B cell (primary cell): ENCODE measurements around the gene TOP2B. TPM values are rescaled to one million over a fixed set of nuclear protein-coding genes. Genes with fewer than 3 reads are reported as not detected.

Experiments used
- ATAC-seq: fragments of 200-7000 bp; cut with Tn5 transposase; one replicate; pipeline ENCODE4 v1.10.0; 2021; ENCODE audit warnings: low read depth, mild to moderate bottlenecking, moderate number of reproducible peaks, moderate library complexity
- CTCF ChIA-PET: fragments of 350-600 bp; sonication (Branson Sonifier 250); formaldehyde crosslinking; loops from one replicate; lab custom pipeline; 2021; ENCODE audit warnings: antibody characterized with exemption, inconsistent platforms; lab: Charles Lee
- POLR2A ChIA-PET: fragments of 350-600 bp; sonication (Branson Sonifier 250); formaldehyde crosslinking; loops from one replicate; lab custom pipeline; 2021; ENCODE audit warnings: antibody characterized with exemption; lab: Charles Lee
- DNase-seq: peaks from one replicate; pipeline ENCODE4 v3.0.0; 2013
- H2AFZ ChIP-seq: 2 replicates; pipeline ENCODE4 v1.6.1; 2012; ENCODE audit warnings: mild to moderate bottlenecking, low read depth, low read length; ENCODE audit not compliant: insufficient read depth, poor library complexity, severe bottlenecking
- H3K27ac ChIP-seq, 2 donors: 1 replicate in 1 of 2; 2 replicates in 1 of 2; pipeline ENCODE4 v1.5.1; 2012 to 2013; ENCODE audit warnings: low read length in 2 of 2, mild to moderate bottlenecking in 2 of 2, moderate library complexity in 1 of 2
- H3K27me3 ChIP-seq, 4 experiments: fragments of 200-600 bp in 1 of 4; sonication (generic) in 1 of 4; replicated peaks in 1 of 4; 1 replicate in 2 of 4; 2 replicates in 2 of 4; pipeline versions ENCODE4 v1.6.1 to v1.7.0; 2013 to 2016; ENCODE audit warnings: low read length in 3 of 4, mild to moderate bottlenecking in 2 of 4, mixed read lengths in 1 of 4, moderate library complexity in 1 of 4; ENCODE audit not compliant: insufficient read depth in 4 of 4, control insufficient read depth in 3 of 4; ENCODE audit errors: control extremely low read depth in 1 of 4
- H3K36me3 ChIP-seq, 2 experiments: replicated peaks in 1 of 2; 1 replicate in 1 of 2; 2 replicates in 1 of 2; pipeline versions ENCODE4 v1.6.1 to v1.7.1; 2013; ENCODE audit warnings: low read length in 1 of 2; ENCODE audit not compliant: insufficient read depth in 2 of 2, control insufficient read depth in 1 of 2; ENCODE audit errors: control extremely low read depth in 1 of 2, extremely low read depth in 1 of 2
- H3K4me1 ChIP-seq, 2 donors: fragments of 200-600 bp in 1 of 2; sonication (generic) in 1 of 2; 1 replicate in 1 of 2; 2 replicates in 1 of 2; pipeline versions ENCODE4 v1.5.1 to v1.6.1; 2013 to 2017; ENCODE audit warnings: low read length in 2 of 2; ENCODE audit not compliant: control insufficient read depth in 2 of 2, insufficient read depth in 2 of 2
- H3K4me2 ChIP-seq: replicated peaks from 2 replicates; pipeline ENCODE3; 2012; ENCODE audit warnings: mild to moderate bottlenecking, low read depth, low read length; ENCODE audit not compliant: poor library complexity, severe bottlenecking
- H3K4me3 ChIP-seq, 5 experiments: fragments of 200-600 bp in 1 of 5; sonication (generic) in 1 of 5; 1 replicate in 3 of 5; 2 replicates in 2 of 5; pipeline versions ENCODE4 v1.5.1 to v1.7.0; 2011 to 2016; ENCODE audit warnings: low read length in 4 of 5, mild to moderate bottlenecking in 4 of 5, low read depth in 2 of 5, control low read depth in 1 of 5, moderate library complexity in 1 of 5; ENCODE audit not compliant: insufficient read depth in 1 of 5; ENCODE audit errors: control extremely low read depth in 1 of 5, extremely low read depth in 1 of 5
- H3K79me2 ChIP-seq: fragments of 200-600 bp; sonication (generic); one replicate; pipeline ENCODE4 v1.6.0; 2016; ENCODE audit warnings: low read length; ENCODE audit not compliant: control insufficient read depth, insufficient read depth
- H3K9ac ChIP-seq: fragments of 200-600 bp; sonication (generic); 2 replicates; pipeline ENCODE4 v1.6.1; 2017; ENCODE audit warnings: mild to moderate bottlenecking, low read length, moderate library complexity
- H3K9me3 ChIP-seq, 3 donors: one replicate each; pipeline versions ENCODE4 v1.6.1 to v1.7.1; 2013; ENCODE audit warnings: low read length in 2 of 3; ENCODE audit not compliant: control insufficient read depth in 2 of 3, insufficient read depth in 1 of 3; ENCODE audit errors: control extremely low read depth in 1 of 3
- H4K20me1 ChIP-seq: 2 replicates; pipeline ENCODE4 v1.6.0; 2012; ENCODE audit warnings: mild to moderate bottlenecking, low read length; ENCODE audit not compliant: insufficient read depth, control insufficient read depth, poor library complexity, severe bottlenecking
- H3K27ac Mint-ChIP-seq: one replicate; pipeline ENCODE4 v1.8.0; 2021; ENCODE audit warnings: mixed read lengths
- H3K27me3 Mint-ChIP-seq: one replicate; pipeline ENCODE4 v1.8.0; 2021; ENCODE audit warnings: mixed read lengths
- H3K4me1 Mint-ChIP-seq: one replicate; pipeline ENCODE4 v1.8.0; 2021; ENCODE audit warnings: mixed read lengths
- H3K4me3 Mint-ChIP-seq: one replicate; pipeline ENCODE4 v1.8.0; 2021; ENCODE audit warnings: mixed read lengths
- H3K9me3 Mint-ChIP-seq: one replicate; pipeline ENCODE4 v1.8.0; 2022; ENCODE audit warnings: mixed read lengths; ENCODE audit not compliant: insufficient read depth
- CTCF ChIP-seq: fragments of 200-600 bp; IDR thresholded peaks from one replicate; pipeline ENCODE4 v1.8.0; 2022; ENCODE audit warnings: antibody characterized with exemption, mild to moderate bottlenecking
- EZH2 ChIP-seq: IDR thresholded peaks from 2 replicates; pipeline ENCODE4 v1.6.1; 2012; ENCODE audit warnings: borderline replicate concordance, low read depth, mild to moderate bottlenecking, moderate library complexity, low read length; ENCODE audit not compliant: insufficient read depth, poor library complexity, severe bottlenecking
- WGBS: methylation state at CpG from one replicate; pipeline ENCODE4 v1.1.5; 2013; ENCODE audit warnings: missing lambda C conversion rate; ENCODE audit not compliant: insufficient coverage; 5-methylcytosine and 5-hydroxymethylcytosine counted together
- intact Hi-C: fragments of 100-400 bp; cut with micrococcal nuclease; formaldehyde crosslinking; loops from one replicate; pipeline ENCODE4 v1.10.0; 2022
- polyA plus RNA-seq: library from polyadenylated mRNA; depleted of rRNA; stranded (reverse); fragments of >200 nt; gene quantifications from 2 replicates; pipeline ENCODE4 v1.2.3, GENCODE V29; 2012
- total RNA-seq, 2 donors: library from RNA; stranded (reverse); fragments of 120-200 nt in 1 of 2; gene quantifications; 1 replicate in 1 of 2; 2 replicates in 1 of 2; pipeline versions ENCODE4 v1.2.3 to v1.2.4, GENCODE V29; 2013 to 2022

Gene TOP2B
- total and polyA plus RNA-seq, 2 donors (not counting 1 experiment from before 2014, with no cell fraction given) = 22.2 to 149 TPM

- Mint-ChIP-seq H3K27ac (no peak overlapping the region), H3K4me1 (no peaks in the 10 kb centered on the region), H3K9me3 (peaks cover 6% of the 10 kb centered on the region), H3K27me3 (peaks cover 6% of the 10 kb centered on the region), H3K4me3 (no peak overlapping the region)
- no peaks in the 10 kb centered on the region for H4K20me1 ChIP-seq
- ChIA-PET CTCF (no interaction called here), POLR2A (no interaction called here)
- no peaks in the 10 kb centered on the region for H3K79me2 ChIP-seq
- intact Hi-C loops = no loop called here
- H3K4me2 ChIP-seq = no peak overlapping the region
- no peaks in the 10 kb centered on the region for H3K27me3 ChIP-seq
- no peak overlapping the region for H3K27ac ChIP-seq
- no peak for ATAC-seq
- H3K4me1 ChIP-seq = no peaks in the 10 kb centered on the region
- no peak for TF ChIP-seq CTCF
- TF ChIP-seq EZH2 = no peak
- H3K36me3 ChIP-seq = no peaks in the 10 kb centered on the region
- no peaks in the 10 kb centered on the region for H3K9me3 ChIP-seq
- 94% methylated on average over 3 of the region's 11 CpGs for WGBS
- no peak overlapping the region for H3K9ac ChIP-seq
- DNase-seq = no peak
- no peak overlapping the region for H3K4me3 ChIP-seq
- no peak overlapping the region for H2AFZ ChIP-seq
Measured at GRCh38 chr3:25713341-25713985, 48.8 kb upstream of the TOP2B start.

- CTCF ChIA-PET = interaction anchor here (1.0 kb wide), 1 partner anchor 46 kb away, joined by 3 read pairs; no protein-coding TSS in a partner anchor
- intact Hi-C loops = no loop called here
Measured at GRCh38 chr3:25711090-25711489, 46.4 kb upstream of the TOP2B start.

More at GRCh38 chr3:25711090-25711489, 46.4 kb upstream of the TOP2B start:
- ATAC-seq (no peak), DNase-seq (no peak)
- TF ChIP-seq CTCF (no peak), EZH2 (no peak)
- Histone ChIP-seq H3K79me2 (no peaks in the 10 kb centered on the region), H3K9ac (no peak overlapping the region), H3K4me1 (no peaks in the 10 kb centered on the region), H2AFZ (no peak overlapping the region), H3K36me3 (no peaks in the 10 kb centered on the region), H3K27me3 (peaks cover 0 to 2% (median 0%) of the 10 kb centered on the region in 4 experiments), H4K20me1 (no peaks in the 10 kb centered on the region), H3K27ac (no peak overlapping the region), H3K4me2 (no peak overlapping the region), H3K9me3 (no peaks in the 10 kb centered on the region), H3K4me3 (no peak overlapping the region)
- no CpG with 5 or more reads among the region's 2 CpGs for WGBS
- H3K9me3 Mint-ChIP-seq = peaks cover 3% of the 10 kb centered on the region
- H3K4me1 Mint-ChIP-seq = no peaks in the 10 kb centered on the region
- H3K27me3 Mint-ChIP-seq = peaks cover 15% of the 10 kb centered on the region
- H3K27ac Mint-ChIP-seq = no peak overlapping the region
- POLR2A ChIA-PET = no interaction called here
- H3K4me3 Mint-ChIP-seq = no peak overlapping the region
